HG02588 (cell line): Measurements from ENCODE around the gene DDAH2.

Experiments used
- ATAC-seq: cut with Tn5 transposase; IDR thresholded peaks from one replicate; pipeline ENCODE4 v1.9.1; 2021; ENCODE audit warnings: mild to moderate bottlenecking, moderate library complexity; ENCODE audit not compliant: unreplicated experiment

DDAH2 gene, protein sequence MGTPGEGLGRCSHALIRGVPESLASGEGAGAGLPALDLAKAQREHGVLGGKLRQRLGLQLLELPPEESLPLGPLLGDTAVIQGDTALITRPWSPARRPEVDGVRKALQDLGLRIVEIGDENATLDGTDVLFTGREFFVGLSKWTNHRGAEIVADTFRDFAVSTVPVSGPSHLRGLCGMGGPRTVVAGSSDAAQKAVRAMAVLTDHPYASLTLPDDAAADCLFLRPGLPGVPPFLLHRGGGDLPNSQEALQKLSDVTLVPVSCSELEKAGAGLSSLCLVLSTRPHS

DNA sequence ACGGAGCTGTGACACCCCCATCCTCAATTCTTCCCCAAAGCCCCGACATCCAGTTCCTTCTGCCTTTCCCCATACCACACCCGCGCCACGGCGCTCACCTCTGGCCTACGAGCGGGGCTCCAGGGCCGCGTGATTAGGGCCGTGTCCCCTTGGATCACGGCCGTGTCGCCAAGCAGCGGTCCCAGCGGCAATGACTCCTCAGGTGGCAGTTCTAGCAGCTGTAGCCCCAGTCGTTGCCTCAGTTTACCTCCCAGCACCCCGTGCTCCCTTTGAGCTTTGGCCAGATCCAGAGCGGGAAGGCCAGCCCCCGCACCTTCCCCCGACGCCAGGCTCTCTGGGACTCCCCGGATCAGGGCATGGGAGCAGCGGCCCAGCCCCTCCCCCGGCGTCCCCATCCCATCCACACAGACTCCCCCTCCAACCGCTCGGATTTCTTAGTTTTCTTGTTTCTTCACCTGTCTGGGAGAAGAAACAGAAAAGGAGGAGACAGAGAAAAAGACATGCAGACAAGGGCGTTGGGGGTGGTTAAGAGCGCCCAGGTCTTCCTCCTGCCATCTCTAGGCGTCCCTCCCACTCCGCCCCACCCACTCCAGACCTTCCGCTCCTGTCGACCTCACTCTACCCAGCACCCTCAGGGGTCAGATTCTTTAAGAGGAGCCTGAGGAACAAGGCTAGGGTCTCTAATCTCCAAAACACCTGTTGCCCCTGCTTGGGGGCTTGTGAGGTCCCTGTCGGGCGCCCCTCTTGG, at the start of gene DDAH2:
TSS of gene DDAH2 (minus strand) at position 533 of the 748 bp plus-strand sequence. CDS start at position 395, 138 bp downstream.
- no peak for ATAC-seq

DNA sequence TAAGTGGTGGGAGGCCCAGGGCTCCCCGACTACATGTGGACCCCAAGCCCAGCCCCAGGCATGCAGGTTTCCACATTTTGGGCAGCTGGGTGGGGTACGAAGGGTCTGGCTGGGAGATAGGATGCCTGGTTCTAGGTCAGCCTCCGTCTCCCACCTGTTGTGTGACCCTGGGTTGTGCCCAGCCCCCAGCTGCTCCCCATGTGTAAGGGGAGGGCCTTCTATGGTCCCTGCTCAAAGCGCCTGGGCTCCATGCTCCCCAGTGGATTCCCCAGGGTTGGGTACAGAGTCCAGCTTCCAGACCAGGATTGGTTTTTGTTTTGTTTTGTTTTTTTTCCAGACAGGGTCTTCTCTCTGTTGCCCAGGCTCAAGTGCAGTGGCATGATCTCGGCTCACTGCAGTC, 49.1 kb upstream of the DDAH2 start:
- ATAC-seq: no peak

DNA sequence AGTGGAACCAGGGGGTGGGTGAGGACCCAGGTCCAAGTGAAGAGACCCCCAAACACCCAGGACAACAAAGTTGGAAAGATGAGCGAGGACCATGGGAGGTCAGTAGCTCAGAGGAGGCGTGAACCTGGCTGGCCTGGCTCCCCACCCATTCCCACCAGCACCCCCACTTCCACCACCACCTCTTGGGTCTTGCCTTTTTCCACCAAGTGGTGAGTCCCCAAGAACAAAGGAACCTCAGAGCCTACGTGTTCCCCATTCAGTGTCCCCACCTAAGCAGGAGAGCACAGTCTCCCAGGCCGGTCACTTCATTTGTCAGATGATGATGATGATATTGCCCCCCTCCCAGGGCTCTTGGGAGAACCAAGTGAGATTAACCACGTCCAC, 48.6 kb upstream of the DDAH2 start:
- no peak for ATAC-seq

DNA sequence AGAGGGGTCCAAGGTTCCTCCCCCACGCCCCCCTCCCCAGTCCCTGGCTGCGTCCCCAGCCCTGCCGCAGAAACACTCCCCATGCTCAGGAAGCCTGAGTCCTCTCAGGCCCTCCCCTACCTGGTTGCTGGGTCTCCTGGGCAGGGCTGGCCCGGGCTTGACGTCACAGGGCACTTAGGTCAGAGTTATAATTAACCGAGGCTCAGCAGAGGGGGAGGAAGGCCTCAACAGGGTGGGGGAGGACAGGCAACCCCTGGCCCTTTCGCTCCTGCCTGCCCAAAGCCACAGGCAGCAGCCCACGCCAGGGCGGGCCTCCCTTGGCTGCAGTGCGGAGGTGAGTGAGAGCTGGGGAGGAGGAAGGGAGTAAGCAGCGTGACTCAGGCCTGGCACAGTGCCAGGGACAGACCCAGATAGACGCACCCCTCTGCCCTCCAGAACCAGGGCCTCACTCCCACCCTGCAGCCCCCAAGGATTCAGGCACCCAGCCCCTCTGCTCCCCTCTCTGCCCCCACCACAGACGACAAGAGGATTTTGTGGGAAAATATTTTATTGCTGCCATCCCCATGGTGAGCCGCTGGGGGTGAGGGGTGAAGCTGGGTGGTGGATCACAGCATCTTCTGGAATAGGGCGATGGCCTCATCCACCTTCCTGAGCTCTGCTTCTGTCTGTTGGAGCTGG, 48.0 kb upstream of the DDAH2 start, which contains the start of gene VWA7:
TSS of gene VWA7 (minus strand) at position 340 of the 678 bp plus-strand sequence. CDS start 549 bp downstream, outside the sequence.
- ATAC-seq: peak; percentile 72

DNA sequence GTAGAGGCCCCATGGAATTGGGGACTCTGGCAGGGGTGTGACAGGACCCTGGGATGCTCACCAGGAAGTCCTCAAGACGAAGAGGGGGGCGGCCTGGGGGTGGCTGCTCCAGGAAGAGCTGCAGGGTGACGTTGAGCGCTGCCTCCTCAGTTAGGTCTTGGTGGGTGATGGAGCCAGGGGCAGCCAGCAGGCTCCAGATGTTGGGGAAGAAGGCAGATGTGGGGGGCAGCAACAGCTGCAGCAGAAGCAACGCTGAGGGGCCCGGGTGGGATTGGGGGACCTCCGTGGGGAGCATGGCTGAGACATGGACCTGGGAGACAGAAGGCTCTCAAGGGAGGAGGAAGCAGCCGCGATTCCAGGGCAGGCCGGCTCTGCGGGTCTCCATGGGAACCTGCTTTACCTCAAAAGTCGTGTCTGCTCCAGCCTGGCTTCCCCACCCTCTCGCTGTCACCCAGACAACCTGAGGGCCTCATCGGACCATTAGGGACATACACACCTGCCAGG, 47.4 kb upstream of the DDAH2 start:
- ATAC-seq: peak; percentile 7

DNA sequence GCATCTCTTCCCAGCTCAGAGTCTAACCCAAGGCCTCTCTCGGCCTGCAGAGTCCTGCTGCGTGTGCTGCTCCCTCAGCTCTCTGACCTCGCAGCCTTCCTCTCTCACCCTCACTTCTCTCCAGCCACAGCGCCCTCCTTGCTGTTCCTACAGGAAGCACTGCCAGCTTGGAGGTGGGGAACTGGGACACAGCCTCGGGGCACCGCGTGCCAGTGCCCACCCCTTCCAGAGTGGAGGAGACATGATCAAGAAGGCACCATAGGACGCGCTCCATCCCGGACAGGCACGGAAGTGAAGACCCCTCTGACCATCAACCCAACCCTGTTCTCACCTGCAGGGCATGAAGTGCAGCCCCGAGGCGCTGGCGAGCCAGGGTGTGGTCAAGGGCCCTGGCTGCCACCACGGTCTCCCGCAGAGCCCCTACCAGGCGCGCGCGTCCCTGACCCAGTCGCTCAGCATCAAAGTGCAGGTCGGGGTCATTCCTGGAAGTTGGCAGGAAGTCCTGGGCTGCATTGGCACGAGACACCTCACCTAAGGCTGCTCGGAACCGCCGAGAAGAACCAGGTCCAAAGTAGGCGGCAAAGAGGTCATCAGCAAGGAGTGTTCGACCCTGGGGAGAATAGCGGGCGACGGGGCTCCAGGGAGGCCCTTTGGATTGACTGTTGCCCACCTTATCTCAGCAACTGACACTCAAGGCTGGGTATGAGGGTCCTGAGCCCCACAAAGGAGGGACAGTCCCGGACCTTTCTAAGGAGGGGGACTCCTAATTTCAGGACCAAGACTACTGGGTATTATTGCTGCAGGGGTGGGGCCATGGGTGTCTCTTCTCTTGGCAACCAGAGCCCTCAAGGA, 46.8 kb upstream of the DDAH2 start:
- no peak for ATAC-seq

DNA sequence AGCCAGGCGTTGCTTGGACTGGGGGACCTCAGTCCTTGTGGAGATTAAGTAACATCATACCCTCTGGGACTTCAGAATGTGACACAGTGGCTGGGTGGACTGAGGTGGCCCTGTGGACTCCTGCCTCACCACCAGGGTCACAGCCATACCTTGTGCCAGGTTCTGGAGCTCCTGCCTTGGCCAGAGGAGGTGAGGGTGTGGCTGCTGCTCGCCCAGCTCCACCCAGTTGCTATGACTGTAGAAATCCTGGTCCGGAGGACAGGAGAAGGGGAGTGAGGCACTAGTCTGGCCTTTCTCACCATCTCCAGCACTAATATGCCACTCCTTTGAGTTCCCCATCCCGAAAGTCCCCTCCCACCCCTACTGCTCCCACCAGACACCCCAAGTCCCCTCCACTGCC, 46.1 kb upstream of the DDAH2 start:
- no peak for ATAC-seq

DNA sequence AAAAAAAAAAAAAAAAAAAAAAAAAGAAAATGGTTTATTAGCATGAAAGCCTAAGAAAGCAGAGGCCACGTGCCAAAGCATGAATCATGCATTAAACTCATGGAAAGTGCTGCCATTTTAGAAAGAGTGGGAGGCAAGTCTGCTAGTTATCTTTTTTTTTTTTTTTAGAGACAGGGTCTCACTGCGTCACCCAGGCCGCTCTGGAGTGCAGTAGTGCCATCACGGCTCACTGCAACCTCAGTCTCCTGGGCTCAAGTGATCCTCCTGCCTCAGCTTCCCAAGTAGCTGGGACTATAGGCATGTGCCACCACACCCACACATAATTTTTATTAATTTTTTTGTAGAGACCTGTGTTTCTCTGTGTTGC, 42.9 kb upstream of the DDAH2 start:
- ATAC-seq: no peak

DNA sequence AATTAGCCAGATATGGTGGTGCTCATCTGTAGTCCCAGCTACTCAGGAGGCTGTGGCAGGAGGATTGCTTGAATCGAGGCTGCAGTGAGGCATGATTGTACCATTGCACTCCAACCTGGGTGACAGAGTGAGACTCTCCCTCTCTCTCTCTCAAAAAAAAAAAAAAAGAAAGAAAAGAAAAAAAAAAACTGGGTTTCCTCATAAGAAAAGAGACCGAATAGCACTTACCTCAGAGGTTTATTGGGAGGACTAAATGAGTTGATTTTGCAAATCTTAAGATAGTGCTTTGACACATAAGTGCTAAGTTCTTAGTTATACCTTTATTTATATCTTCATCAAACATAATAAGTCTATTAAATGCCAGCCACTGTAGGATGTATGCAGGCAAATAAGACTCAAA, 41.8 kb upstream of the DDAH2 start:
- ATAC-seq: no peak

DNA sequence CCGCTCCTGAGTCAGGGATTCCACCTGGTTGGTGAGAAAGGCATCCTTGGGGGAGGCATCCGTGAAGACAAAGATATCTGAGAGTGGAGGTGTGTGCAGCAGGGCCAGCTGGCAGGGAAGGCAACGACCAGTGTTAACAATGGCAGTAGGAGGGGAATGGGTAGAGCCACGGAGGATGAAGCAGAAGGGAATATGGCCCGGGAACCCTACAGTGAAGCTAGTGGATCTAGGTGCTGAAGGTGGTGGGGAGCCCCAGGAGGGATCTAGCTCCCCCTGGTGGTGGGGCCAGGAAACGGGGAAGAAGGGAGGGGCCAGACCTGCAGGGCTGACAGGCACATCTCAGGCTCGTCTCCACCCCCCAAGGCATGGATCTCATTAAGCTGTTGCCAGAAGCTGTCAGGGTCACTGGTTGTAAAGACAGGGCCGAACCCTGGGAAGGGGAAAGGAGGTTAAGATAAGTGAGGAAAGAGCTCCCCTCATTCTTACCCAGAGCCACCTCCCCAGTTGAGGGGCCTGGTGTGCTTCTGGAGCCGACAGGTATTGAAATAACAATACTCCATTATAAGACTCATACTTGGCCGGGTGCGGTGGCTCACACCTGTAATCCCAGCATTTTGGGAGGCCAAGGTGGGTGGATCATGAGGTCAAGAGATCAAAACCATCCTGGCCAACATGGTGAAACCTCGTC, 40.7 kb upstream of the DDAH2 start:
- no peak for ATAC-seq

DNA sequence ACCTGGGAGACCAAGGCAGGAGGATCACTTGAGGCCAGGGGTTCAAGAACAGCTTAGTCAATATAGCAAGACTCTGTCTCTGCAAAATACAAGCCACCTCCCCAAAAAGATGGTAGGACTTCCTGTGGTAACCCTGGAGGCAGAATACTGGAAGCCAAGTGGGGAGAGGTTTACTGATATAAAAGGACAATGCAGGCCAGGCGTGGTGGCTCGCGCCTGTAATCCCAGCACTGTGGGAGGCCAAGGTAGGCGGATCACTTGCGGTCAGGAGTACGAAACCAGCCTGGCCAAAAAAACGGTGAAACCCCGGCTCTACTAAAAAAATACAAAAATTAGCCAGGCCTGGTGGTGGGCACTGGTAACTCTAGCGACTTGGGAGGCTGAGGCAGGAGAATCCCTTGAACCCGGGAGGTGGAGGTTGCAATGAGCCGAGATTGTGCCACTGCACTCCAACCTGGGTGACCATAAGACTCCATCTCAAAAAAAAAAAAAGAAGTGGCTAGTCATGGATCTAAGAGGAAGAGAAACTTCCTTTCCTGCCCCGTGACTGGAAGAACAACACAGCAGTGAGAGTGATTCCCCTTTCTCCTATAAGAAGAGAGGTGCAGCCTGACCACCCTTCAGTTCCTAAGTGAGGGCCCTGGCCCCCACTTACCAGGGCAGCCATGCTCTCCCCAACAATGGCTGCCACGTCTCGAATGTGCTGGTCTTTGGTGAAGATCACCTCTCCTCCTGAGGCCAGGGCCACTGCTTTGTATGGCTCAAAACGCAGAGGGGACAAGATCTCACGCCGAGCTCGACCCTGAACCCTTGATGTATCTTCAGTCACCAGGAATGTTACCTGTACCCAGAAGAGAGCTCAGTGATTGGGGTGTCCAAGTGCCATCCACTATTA, 39.5 kb upstream of the DDAH2 start:
- no peak for ATAC-seq

DNA sequence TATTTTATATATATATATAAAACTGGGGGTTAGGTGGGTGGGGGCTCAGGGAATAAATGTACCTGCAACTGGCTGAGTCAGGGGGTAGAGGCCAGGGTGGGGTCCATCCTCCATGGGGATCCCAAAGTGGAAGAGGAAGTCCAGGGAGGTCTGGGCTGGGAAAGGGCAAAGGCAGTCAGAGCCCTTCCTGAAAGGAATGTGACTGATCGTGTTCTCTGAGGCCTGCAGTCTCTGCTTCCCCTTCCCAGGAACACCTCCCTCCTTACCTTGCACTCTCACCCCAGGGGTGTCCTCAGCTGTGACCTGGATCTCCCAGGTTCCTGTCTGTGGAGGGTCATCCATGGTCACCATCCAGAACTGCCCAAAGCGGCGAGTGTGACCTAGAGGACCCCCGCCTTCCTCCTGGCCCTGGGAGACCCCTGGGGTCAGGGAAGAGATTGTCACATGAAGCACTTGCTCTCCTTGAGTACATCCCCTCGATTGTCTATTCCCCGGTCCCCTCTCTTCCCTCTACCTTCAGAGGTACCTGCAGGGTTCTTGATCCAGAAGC, 38.1 kb upstream of the DDAH2 start:
- ATAC-seq: no peak

DNA sequence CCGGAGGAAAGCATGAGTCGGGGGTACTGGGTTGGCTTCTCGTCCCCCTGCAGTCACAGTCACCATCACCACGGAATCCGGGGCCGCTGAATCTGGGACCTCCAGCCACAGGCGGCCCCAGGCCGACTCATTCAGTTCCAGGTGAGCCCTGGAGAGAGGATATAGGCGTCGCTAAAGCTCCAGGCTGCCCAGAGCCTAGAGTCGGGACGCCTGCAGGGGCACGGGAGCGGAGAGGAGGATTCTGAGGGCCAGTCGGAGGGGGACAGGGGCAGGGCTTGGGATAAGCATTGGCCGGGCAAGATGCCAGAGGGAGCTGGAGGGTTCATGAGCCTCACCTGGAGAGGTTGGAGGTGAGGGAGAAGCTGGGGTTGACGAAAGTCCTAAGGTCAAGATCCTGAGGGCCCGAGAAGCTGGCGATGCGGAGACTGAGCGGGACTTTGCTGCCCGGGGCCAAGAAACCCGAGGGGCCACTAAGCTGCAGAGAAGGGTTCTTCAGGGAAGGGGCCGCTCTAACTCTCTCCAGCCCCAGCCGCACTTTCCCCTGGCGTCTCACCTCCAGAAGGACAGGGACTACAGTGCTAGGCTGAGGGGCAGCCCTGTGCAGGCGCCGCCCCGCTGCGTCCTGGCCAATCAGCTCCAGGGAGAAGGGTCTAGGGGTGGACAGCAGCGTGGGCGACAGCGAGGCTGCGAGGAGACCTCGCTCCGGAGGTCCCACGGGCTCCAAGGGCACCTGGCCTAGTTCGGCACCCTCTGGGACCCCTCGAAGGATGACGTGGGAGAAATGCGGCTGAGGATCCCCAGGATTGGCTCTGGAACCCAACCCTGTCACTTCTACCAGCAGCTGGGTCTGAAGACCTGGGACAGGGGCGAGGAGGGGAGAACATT, 37.1 kb upstream of the DDAH2 start:
- no peak for ATAC-seq

DNA sequence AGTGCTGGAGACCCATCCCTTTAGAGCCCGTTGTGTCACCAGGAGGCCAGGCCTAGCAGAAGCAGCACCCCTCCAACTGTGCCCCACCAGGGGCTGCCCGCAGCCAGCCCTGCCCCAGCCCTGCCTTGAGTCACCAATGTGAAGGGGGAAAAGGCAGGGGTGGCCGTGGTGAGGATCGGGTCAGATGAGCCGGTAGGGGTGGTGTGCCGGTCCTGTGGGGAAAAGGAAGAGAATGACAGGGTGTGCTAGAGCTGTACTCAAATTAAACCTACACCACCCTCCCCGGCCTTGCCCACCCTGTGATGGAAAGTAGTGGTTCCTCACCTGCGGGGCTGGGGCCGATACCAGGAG, 36.4 kb upstream of the DDAH2 start:
- no peak for ATAC-seq

DNA sequence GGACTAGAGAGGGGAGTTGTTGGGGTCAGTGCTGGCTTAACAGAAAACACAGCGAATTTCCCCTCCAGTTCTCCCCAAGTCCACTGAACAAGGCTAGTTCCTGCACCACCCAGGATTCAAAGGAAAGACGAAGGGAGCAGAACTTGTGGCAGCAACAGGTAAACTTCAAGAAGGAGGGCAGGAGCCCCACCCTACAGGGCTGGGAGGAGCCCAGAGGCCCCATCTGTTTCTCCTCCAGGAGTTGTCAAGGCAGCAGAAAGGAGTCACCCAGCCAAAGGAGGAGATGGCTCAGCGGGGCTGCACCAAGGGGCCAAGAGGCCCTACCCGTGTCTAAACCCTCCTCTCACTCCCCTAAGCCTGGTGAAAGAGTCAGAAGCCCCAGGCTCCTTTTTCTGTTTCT, 35.1 kb upstream of the DDAH2 start:
- ATAC-seq: no peak

DNA sequence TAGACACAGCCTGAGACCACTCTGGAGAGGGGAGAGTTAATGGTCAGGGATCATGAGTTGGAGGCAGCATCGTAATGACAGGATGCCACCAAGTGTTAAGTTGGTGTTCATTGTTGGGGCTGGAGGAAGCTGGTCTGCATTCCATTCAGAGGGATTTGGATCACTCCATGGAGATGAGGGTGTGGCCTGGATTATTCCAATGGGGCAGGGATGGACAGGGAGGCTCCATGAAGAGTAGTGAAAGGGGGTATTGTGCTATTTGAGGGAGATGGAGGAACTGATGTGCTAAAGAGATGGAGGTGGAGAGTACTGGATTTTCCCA, 34.5 kb upstream of the DDAH2 start:
- ATAC-seq: no peak

DNA sequence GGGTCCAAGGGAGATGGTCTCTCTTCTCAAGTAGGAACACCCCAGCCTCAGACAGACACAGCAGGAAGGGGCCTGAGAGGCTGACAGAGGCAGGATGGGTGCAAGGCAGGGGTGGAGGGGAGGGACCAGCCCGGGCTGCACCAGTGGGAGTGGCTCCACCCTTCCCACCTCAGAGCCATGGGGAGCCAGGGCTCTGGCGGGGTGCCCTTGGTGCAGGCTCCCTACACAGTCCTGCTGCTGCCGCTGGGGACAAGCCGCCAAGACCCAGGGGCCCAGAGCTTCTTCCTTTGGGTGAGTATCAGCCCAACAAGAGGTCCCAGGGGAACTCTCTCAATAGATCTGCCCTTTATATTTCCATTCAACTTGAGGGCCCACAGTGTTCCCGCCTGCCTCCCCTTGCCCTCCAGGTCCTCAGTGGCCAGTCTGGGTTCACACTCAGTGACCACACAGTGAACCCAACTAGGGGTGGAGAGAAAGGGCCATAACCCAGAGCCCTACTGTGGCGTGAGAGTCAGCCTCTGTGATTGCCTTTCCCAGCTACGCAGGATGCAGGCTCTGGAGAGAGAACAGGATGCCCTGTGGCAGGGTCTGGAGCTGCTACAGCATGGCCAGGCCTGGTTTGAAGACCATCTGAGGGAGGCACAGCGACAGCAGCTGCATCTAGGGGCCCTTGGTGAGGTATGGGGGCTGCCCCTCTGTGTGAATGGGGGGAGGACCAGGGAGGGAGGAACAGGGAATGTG, 33.9 kb upstream of the DDAH2 start:
- ATAC-seq: no peak

DNA sequence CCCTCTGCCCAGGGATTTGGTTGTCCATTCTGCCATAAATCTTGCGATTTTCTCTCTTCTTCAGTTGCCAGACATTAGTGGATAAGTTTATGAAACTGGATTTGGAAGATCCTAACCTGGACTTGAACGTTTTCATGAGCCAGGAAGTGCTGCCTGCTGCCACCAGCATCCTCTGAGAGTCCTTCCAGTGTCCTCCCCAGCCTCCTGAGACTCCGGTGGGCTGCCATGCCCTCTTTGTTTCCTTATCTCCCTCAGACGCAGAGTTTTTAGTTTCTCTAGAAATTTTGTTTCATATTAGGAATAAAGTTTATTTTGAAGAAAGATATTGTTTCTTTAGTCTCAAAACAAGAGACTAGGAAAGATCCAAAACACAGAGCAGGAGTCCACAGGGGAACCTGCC, 33.3 kb upstream of the DDAH2 start, which contains the start of gene SAPCD1:
TSS of gene SAPCD1 (plus strand) at position 301 of the 400 bp plus-strand sequence. CDS start 399 bp downstream, outside the sequence.
- ATAC-seq: no peak
